ENCODE measurements around the gene FRRS1L. TPM values are rescaled to one million over a fixed set of nuclear protein-coding genes. Genes with fewer than 3 reads are reported as not detected.
A peak's percentile ranks its signal among the peaks of the same experiment; 100 is the strongest.

Gene FRRS1L
- polyA plus RNA-seq, 6 donors from 2014 or later: not detected

DNA sequence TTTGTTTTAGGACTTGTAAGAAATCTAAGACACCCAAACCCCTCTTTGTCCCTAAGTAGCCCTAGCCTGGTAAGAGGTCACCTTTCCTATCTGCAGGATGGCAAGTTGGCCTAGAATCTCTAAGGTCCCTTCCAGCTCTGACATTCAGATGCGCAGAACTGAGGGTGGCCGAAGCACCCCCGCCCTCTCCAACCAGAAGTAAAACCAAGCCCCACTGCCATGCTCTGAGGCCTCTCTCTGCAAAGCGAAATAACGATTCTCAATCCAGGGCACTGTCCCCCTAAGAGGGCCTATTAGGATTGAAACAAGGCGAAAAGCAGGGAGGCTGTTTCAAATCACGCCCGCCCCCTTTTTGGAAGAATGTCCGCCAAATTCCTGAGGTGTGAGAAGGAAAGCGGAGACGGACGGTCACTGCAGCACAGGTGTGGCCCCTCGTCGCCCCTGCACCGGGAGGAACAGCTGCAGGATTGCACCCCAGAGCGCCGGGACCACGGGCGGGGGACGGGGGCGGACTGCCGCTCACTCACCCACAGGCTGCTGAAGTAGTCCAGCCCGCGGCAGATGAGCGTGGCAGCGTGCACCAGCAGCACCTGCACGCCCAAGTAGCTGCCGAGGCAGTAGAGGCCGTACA, 48.1 kb downstream of the FRRS1L start:
- H3K27ac Mint-ChIP-seq: peak overlapping the region in 4 of 6 donors; percentile 74 to 91 (median 84)
- H3K4me3 Mint-ChIP-seq: peak overlapping the region; percentile 86 to 96 (median 92)
- no peaks in the 10 kb centered on the region for H3K36me3 Mint-ChIP-seq
- DNase-seq: no peak
- no peak for ATAC-seq (ENCODE audit: low read depth in 2 of 2)
- no peaks in the 10 kb centered on the region for H3K9me3 Mint-ChIP-seq
- H3K4me1 Mint-ChIP-seq: peaks cover 34 to 46% (median 36%) of the 10 kb centered on the region in 3 donors
- H3K27me3 Mint-ChIP-seq: no peaks in the 10 kb centered on the region

- H3K27me3 Mint-ChIP-seq: no peaks in the 10 kb centered on the region
- no peaks in the 10 kb centered on the region for H3K36me3 Mint-ChIP-seq
- no peak for DNase-seq
- H3K27ac Mint-ChIP-seq: peak overlapping the region in 2 of 6 donors; percentile 79 to 91
- H3K4me3 Mint-ChIP-seq: peak overlapping the region; percentile 86 to 96 (median 92)
- no peaks in the 10 kb centered on the region for H3K9me3 Mint-ChIP-seq
- no peak for ATAC-seq (ENCODE audit: low read depth in 2 of 2)
- peaks cover 35 to 50% (median 41%) of the 10 kb centered on the region in 3 donors for H3K4me1 Mint-ChIP-seq
Observed at GRCh38 chr9:109117856-109118807, 48.9 kb downstream of the FRRS1L start.

GRCh38 chr9:109115931-109116526, 51.0 kb downstream of the FRRS1L start:
- ATAC-seq (ENCODE audit: low read depth in 2 of 2) (no peak), DNase-seq (no peak)
- Mint-ChIP-seq H3K4me3 (peak overlapping the region in 2 of 8 donors; percentile 15 to 29), H3K4me1 (peaks cover 41 to 60% (median 55%) of the 10 kb centered on the region in 3 donors), H3K9me3 (no peaks in the 10 kb centered on the region), H3K27ac (no peak overlapping the region), H3K36me3 (no peaks in the 10 kb centered on the region), H3K27me3 (no peaks in the 10 kb centered on the region)

DNA sequence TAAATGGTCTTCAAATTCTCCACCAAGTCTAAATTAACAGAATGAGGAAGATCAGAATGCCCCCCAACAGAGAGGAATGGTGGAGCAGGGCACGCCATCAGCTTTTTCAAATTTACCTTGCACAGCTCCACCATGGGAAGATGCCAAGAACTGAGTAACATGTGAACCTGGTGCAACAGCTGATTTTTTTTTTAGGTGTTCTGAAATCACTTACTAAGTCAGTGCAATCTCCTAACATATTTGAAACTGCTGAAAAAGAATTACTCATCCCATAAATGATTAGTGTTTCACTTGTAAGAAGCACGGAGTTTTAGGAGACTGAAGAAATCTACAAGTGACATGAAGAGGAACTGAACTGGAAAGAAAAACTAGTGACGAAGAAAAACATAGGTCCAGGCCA, 52.4 kb downstream of the FRRS1L start:
- DNase-seq (no peak), ATAC-seq (ENCODE audit: low read depth in 2 of 2) (no peak)
- H3K4me3 Mint-ChIP-seq: peak overlapping the region in 2 of 8 donors; percentile 21 to 53
- peaks cover 42 to 67% (median 66%) of the 10 kb centered on the region in 3 donors for H3K4me1 Mint-ChIP-seq
- H3K27ac Mint-ChIP-seq: peak overlapping the region in 1 of 6 donors; percentile 59
- no peaks in the 10 kb centered on the region for H3K36me3 Mint-ChIP-seq
- H3K27me3 Mint-ChIP-seq: no peaks in the 10 kb centered on the region
- H3K9me3 Mint-ChIP-seq: no peaks in the 10 kb centered on the region

GRCh38 chr9:109113892-109114609, 53.0 kb downstream of the FRRS1L start:
- H3K36me3 Mint-ChIP-seq: no peaks in the 10 kb centered on the region
- peaks cover 44 to 71% (median 67%) of the 10 kb centered on the region in 3 donors for H3K4me1 Mint-ChIP-seq
- ATAC-seq (ENCODE audit: low read depth in 2 of 2): no peak
- H3K9me3 Mint-ChIP-seq: no peaks in the 10 kb centered on the region
- H3K27me3 Mint-ChIP-seq: no peaks in the 10 kb centered on the region
- no peak for DNase-seq
- peak overlapping the region in 1 of 6 donors; percentile 57 for H3K27ac Mint-ChIP-seq
- H3K4me3 Mint-ChIP-seq: peak overlapping the region in 2 of 8 donors; percentile 15 to 53

DNA sequence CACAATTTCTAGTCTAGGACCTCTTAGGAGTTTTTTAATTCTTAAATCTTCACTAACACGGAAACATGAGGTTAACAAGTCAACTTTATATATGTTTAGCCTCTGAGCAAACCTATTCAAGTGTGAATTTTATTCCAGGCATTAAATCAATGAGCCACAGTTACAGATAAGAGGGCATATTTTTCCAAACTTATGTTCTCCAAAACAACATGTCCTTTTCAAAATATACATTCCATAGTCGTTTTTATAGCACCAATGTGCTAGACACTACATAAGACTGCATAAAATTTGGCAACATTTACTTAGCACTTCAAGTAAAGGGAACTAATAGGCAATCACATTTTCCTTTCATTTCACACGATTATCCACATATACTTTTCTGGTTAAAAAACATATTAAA, 53.8 kb downstream of the FRRS1L start:
- Mint-ChIP-seq H3K27me3 (no peaks in the 10 kb centered on the region), H3K9me3 (no peaks in the 10 kb centered on the region), H3K36me3 (no peaks in the 10 kb centered on the region), H3K4me3 (no peak overlapping the region), H3K27ac (peak overlapping the region in 1 of 6 donors; percentile 24), H3K4me1 (peaks cover 45 to 71% (median 65%) of the 10 kb centered on the region in 3 donors)
- DNase-seq: no peak
- no peak for ATAC-seq (ENCODE audit: low read depth in 2 of 2)

GRCh38 chr9:109110329-109111021, 56.6 kb downstream of the FRRS1L start:
- Mint-ChIP-seq H3K36me3 (peaks cover 0 to under 1% of the 10 kb centered on the region in 2 donors), H3K27ac (peak overlapping the region in 3 of 6 donors; percentile 34 to 67 (median 35)), H3K4me1 (peaks cover 43 to 62% (median 57%) of the 10 kb centered on the region in 3 donors), H3K9me3 (no peaks in the 10 kb centered on the region), H3K27me3 (no peaks in the 10 kb centered on the region), H3K4me3 (peak overlapping the region in 1 of 8 donors; percentile 1)
- ATAC-seq (ENCODE audit: low read depth in 2 of 2) (no peak), DNase-seq (no peak)

DNA sequence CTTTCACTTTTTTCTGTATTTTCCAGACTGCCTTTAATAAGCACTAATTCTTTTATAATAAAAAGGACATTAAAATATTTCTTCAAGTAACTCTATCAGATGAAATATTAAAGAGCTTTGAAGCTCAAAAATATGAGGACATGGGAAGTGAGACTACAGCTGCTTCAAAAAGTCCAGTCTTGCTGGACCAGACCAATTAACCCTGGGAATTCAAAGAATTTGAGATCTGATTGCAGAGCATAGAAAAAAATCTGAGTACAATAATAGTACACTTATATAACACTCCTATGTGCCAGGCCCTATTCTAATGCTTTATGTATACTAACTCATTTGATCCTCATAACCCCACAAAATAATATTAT, 57.1 kb downstream of the FRRS1L start:
- ATAC-seq (ENCODE audit: low read depth in 2 of 2): no peak
- no peaks in the 10 kb centered on the region for H3K27me3 Mint-ChIP-seq
- peaks cover 42 to 59% (median 55%) of the 10 kb centered on the region in 3 donors for H3K4me1 Mint-ChIP-seq
- peaks cover 0 to 5% of the 10 kb centered on the region in 2 donors for H3K36me3 Mint-ChIP-seq
- no peak overlapping the region for H3K4me3 Mint-ChIP-seq
- no peaks in the 10 kb centered on the region for H3K9me3 Mint-ChIP-seq
- no peak for DNase-seq
- H3K27ac Mint-ChIP-seq: peak overlapping the region in 3 of 6 donors; percentile 34 to 67 (median 65)

DNA sequence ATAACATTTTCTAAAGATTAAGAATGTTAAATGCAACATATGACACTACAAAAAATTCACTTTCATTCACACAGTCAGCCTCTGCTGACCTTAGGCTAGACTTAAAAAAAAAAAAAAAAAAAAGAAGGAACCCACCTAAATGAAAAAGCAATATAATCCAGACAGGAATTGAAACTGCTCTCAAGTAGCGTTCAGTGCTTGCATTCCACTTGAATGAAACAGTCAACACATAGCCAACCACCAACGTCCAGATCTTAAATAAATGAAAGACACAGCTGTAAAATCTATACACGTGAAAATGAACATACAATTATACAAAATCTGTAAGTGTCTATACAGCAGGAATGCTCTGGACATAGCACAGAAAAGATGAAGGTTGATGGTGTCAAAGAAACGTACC, 58.7 kb downstream of the FRRS1L start:
- peak; percentile 67 to 76 for ATAC-seq (ENCODE audit: low read depth in 2 of 2)
- H3K27ac Mint-ChIP-seq: peak overlapping the region in 2 of 6 donors; percentile 42 to 53
- H3K4me1 Mint-ChIP-seq: peaks cover 39 to 50% (median 49%) of the 10 kb centered on the region in 3 donors
- peaks cover 0 to 5% (median 0%) of the 10 kb centered on the region in 7 donors for H3K9me3 Mint-ChIP-seq
- DNase-seq: peak; percentile 8
- no peaks in the 10 kb centered on the region for H3K27me3 Mint-ChIP-seq
- H3K4me3 Mint-ChIP-seq: peak overlapping the region in 2 of 8 donors; percentile 13 to 25
- peaks cover 11 to 13% of the 10 kb centered on the region in 2 donors for H3K36me3 Mint-ChIP-seq

GRCh38 chr9:109107402-109108240, 59.4 kb downstream of the FRRS1L start:
- H3K27ac Mint-ChIP-seq: peak overlapping the region in 4 of 6 donors; percentile 38 to 66 (median 50)
- peak overlapping the region in 2 of 8 donors; percentile 25 to 28 for H3K4me3 Mint-ChIP-seq
- no peak for DNase-seq

GRCh38 chr9:109101810-109102209, 65.2 kb downstream of the FRRS1L start:
- peak overlapping the region in 3 of 6 donors; percentile 12 to 85 (median 30) for H3K27ac Mint-ChIP-seq
- no peaks in the 10 kb centered on the region for H3K27me3 Mint-ChIP-seq
- DNase-seq (no peak), ATAC-seq (ENCODE audit: low read depth in 2 of 2) (peak in 1 of 2 donors; percentile 27)
- H3K4me1 Mint-ChIP-seq: peaks cover 20 to 58% (median 40%) of the 10 kb centered on the region in 3 donors
- H3K9me3 Mint-ChIP-seq: peaks cover 0 to 6% (median 0%) of the 10 kb centered on the region in 7 donors
- H3K36me3 Mint-ChIP-seq: peaks cover 21 to 26% of the 10 kb centered on the region in 2 donors
- H3K4me3 Mint-ChIP-seq: peak overlapping the region in 2 of 8 donors; percentile 39 to 63

More at GRCh38 chr9:109107402-109108240, 59.4 kb downstream of the FRRS1L start:
- Mint-ChIP-seq H3K36me3 (peaks cover 18 to 20% of the 10 kb centered on the region in 2 donors), H3K4me1 (peaks cover 44 to 55% (median 54%) of the 10 kb centered on the region in 3 donors), H3K9me3 (peaks cover 0 to 6% (median 0%) of the 10 kb centered on the region in 7 donors), H3K27me3 (no peaks in the 10 kb centered on the region)
- ATAC-seq (ENCODE audit: low read depth in 2 of 2): no peak
